MM.1S (cell line): Measurements from ENCODE around the gene UBXN1.

Experiments used
- EZH2 ChIP-seq: fragments of 300-600 bp; sonication (generic); optimal IDR thresholded peaks from 2 replicates; pipeline ENCODE3; 2017; ENCODE audit warnings: low read depth, mild to moderate bottlenecking, antibody characterized with exemption, low read length, mixed read lengths
- EZH2phosphoT487 ChIP-seq: fragments of 300-600 bp; sonication (generic); IDR thresholded peaks from 2 replicates; pipeline ENCODE4 v1.6.1; 2018; ENCODE audit warnings: antibody characterized with exemption, low read length
- TF ChIP-seq, protein P1 (sequence below): fragments of 300-600 bp; sonication (generic); IDR thresholded peaks from 2 replicates; pipeline ENCODE4 v1.5.1; 2016; ENCODE audit warnings: antibody characterized with exemption, low read length, mixed read lengths

DNA sequence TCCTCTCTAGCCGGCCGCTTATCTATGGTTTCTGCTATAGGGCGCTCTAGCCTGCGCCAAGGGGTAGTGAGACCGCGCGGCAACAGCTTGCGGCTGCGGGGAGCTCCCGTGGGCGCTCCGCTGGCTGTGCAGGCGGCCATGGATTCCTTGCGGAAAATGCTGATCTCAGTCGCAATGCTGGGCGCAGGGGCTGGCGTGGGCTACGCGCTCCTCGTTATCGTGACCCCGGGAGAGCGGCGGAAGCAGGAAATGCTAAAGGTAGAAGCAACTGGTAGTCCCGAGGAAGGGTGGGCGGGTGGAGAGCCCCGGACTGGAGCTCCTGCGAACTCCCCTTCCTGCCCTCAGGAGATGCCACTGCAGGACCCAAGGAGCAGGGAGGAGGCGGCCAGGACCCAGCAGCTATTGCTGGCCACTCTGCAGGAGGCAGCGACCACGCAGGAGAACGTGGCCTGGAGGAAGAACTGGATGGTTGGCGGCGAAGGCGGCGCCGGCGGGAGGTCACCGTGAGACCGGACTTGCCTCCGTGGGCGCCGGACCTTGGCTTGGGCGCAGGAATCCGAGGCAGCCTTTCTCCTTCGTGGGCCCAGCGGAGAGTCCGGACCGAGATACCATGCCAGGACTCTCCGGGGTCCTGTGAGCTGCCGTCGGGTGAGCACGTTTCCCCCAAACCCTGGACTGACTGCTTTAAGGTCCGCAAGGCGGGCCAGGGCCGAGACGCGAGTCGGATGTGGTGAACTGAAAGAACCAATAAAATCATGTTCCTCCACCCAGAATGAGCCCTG lies 7.1 kb downstream of the UBXN1 start, which contains the start of the genes LBHD1 and UQCC3:
- TF ChIP-seq, protein P1, sequence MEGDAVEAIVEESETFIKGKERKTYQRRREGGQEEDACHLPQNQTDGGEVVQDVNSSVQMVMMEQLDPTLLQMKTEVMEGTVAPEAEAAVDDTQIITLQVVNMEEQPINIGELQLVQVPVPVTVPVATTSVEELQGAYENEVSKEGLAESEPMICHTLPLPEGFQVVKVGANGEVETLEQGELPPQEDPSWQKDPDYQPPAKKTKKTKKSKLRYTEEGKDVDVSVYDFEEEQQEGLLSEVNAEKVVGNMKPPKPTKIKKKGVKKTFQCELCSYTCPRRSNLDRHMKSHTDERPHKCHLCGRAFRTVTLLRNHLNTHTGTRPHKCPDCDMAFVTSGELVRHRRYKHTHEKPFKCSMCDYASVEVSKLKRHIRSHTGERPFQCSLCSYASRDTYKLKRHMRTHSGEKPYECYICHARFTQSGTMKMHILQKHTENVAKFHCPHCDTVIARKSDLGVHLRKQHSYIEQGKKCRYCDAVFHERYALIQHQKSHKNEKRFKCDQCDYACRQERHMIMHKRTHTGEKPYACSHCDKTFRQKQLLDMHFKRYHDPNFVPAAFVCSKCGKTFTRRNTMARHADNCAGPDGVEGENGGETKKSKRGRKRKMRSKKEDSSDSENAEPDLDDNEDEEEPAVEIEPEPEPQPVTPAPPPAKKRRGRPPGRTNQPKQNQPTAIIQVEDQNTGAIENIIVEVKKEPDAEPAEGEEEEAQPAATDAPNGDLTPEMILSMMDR: no peak
- TF ChIP-seq EZH2phosphoT487: no peak
- TF ChIP-seq EZH2: no peak
